ENCODE data around the gene ZBTB16. TPM values are rescaled to one million over a fixed set of nuclear protein-coding genes. Genes with fewer than 3 reads are reported as not detected.

Gene ZBTB16
- total and polyA plus RNA-seq, 12 donors = 7.9 to 119 (median 53.2) TPM

- Histone ChIP-seq H3K27me3 (no peaks in the 10 kb centered on the region), H3K9me3 (replicated peaks in 1 of 3) (no peaks in the 10 kb centered on the region), H3K4me1 (replicated peaks in 1 of 2) (peaks cover 31 to 61% of the 10 kb centered on the region in 2 donors), H3K36me3 (replicated peaks in 1 of 2) (peaks cover 0 to 3% of the 10 kb centered on the region in 2 donors), H3K4me3 (no peak overlapping the region), H3K27ac (peak overlapping the region in 2 of 5 donors; percentile 2 to 37)
- no peak for DNase-seq
- no peak for TF ChIP-seq POLR2A (IDR thresholded peaks at IDR 0.05)
- no peak for TF ChIP-seq CTCF (IDR thresholded peaks at IDR 0.05)
- WGBS, 4 donors = 79 to 84% (median 82%) methylated on average over 2 of the region's 2 CpGs
- intact Hi-C loops (cut with DNase I) = no loop called here
Measured at GRCh38 chr11:114216796-114217180, 157.3 kb downstream of the ZBTB16 start.

GRCh38 chr11:114218508-114218907 lies 159.0 kb downstream of the ZBTB16 start:
- Histone ChIP-seq H3K4me1 (replicated peaks in 1 of 2) (peaks cover 31 to 61% of the 10 kb centered on the region in 2 donors), H3K27ac (peak overlapping the region in 2 of 5 donors; percentile 13 to 81), H3K4me3 (no peak overlapping the region), H3K36me3 (replicated peaks in 1 of 2) (peaks cover 0 to 8% of the 10 kb centered on the region in 2 donors), H3K27me3 (no peaks in the 10 kb centered on the region), H3K9me3 (replicated peaks in 1 of 3) (no peaks in the 10 kb centered on the region)
- intact Hi-C loops (cut with DNase I) = no loop called here
- WGBS, 4 donors = 75 to 89% (median 77%) methylated on average over 3 of the region's 3 CpGs
- no peak for DNase-seq
- TF ChIP-seq POLR2A (IDR thresholded peaks at IDR 0.05) (no peak), CTCF (IDR thresholded peaks at IDR 0.05) (no peak)

GRCh38 chr11:114219559-114220349 lies 160.2 kb downstream of the ZBTB16 start:
- Histone ChIP-seq H3K4me3 (no peak overlapping the region), H3K27ac (peak overlapping the region; percentile 15 to 81 (median 70)), H3K36me3 (replicated peaks in 1 of 2) (peaks cover 0 to 8% of the 10 kb centered on the region in 2 donors), H3K9me3 (replicated peaks in 1 of 3) (no peaks in the 10 kb centered on the region), H3K4me1 (replicated peaks in 1 of 2) (peaks cover 31 to 57% of the 10 kb centered on the region in 2 donors), H3K27me3 (no peaks in the 10 kb centered on the region)
- TF ChIP-seq CTCF (IDR thresholded peaks at IDR 0.05) (no peak), POLR2A (IDR thresholded peaks at IDR 0.05) (peak in 1 of 2 donors; percentile 68)
- peak; percentile 52 to 85 (median 77) for DNase-seq
- intact Hi-C loops (cut with DNase I) = no loop called here
- WGBS, 4 donors = 21 to 33% (median 26%) methylated on average over 6 of the region's 6 CpGs

- intact Hi-C loops (cut with DNase I) = no loop called here
- Histone ChIP-seq H3K27me3 (no peaks in the 10 kb centered on the region), H3K9me3 (replicated peaks in 1 of 3) (no peaks in the 10 kb centered on the region), H3K36me3 (replicated peaks in 1 of 2) (peaks cover 0 to 8% of the 10 kb centered on the region in 2 donors), H3K27ac (peak overlapping the region in 3 of 5 donors; percentile 33 to 81 (median 75)), H3K4me3 (no peak overlapping the region), H3K4me1 (replicated peaks in 1 of 2) (peaks cover 26 to 48% of the 10 kb centered on the region in 2 donors)
- WGBS, 4 donors = 85 to 100% (median 95%) methylated on average over 2 of the region's 2 CpGs
- no peak for TF ChIP-seq CTCF (IDR thresholded peaks at IDR 0.05)
- no peak for TF ChIP-seq POLR2A (IDR thresholded peaks at IDR 0.05)
- DNase-seq = no peak
Measured at GRCh38 chr11:114221037-114221436, 161.5 kb downstream of the ZBTB16 start.

All from adrenal gland (tissue), 12 donors.